Measurements from ENCODE around the gene EPG5.
A peak's percentile ranks its signal among the peaks of the same experiment; 100 is the strongest.

EPG5 gene, protein sequence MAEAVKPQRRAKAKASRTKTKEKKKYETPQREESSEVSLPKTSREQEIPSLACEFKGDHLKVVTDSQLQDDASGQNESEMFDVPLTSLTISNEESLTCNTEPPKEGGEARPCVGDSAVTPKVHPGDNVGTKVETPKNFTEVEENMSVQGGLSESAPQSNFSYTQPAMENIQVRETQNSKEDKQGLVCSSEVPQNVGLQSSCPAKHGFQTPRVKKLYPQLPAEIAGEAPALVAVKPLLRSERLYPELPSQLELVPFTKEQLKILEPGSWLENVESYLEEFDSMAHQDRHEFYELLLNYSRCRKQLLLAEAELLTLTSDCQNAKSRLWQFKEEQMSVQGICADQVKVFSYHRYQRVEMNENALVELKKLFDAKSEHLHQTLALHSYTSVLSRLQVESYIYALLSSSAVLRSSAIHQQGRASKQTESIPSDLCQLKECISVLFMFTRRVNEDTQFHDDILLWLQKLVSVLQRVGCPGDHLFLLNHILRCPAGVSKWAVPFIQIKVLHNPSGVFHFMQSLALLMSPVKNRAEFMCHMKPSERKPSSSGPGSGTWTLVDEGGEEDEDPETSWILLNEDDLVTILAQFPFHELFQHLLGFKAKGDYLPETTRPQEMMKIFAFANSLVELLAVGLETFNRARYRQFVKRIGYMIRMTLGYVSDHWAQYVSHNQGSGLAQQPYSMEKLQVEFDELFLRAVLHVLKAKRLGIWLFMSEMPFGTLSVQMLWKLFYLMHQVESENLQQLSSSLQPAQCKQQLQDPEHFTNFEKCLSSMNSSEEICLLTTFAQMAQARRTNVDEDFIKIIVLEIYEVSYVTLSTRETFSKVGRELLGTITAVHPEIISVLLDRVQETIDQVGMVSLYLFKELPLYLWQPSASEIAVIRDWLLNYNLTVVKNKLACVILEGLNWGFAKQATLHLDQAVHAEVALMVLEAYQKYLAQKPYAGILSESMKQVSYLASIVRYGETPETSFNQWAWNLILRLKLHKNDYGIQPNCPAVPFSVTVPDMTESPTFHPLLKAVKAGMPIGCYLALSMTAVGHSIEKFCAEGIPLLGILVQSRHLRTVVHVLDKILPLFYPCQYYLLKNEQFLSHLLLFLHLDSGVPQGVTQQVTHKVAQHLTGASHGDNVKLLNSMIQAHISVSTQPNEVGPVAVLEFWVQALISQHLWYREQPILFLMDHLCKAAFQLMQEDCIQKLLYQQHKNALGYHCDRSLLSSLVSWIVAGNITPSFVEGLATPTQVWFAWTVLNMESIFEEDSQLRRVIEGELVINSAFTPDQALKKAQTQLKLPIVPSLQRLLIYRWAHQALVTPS (N-terminal part only)

DNA sequence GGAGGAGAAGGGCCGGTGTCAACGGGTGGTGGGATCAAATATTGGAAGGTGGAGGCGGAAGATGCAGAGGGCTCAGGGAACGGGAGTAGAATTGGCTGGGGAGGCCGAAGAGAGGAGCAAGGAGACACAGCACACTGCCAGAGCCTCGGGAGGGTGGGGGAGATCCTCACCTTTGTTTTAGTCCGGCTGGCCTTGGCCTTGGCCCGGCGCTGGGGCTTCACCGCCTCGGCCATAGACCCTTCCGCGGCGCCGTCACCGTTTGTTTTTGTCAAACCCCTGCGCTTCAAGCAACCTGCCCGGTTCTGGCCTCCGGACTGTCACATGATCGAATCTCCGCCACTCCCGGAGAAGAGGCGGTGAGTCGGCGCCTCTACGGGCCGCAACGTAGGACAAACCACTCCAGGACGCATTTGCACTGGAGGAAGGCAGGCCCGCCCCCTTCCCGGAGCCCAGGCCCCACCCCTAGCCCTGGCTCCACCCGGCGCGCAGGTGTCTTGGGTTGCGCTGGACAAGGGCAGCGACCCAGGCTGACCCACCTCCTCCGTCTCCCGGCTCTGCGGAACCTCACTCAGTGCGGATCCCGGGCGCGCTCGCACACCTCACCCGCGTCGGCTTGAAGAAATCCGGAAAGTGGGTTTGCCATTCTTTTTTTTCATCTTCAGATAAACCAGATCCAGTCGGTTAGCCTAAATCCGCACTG is at the start of gene EPG5:
Gene EPG5 (minus strand): TSS at position 323 of the 700 bp plus-strand sequence. CDS start 90 bp downstream, at position 233.
- peak; percentile 93 for DNase-seq (ENCODE audit: low read depth)

DNA sequence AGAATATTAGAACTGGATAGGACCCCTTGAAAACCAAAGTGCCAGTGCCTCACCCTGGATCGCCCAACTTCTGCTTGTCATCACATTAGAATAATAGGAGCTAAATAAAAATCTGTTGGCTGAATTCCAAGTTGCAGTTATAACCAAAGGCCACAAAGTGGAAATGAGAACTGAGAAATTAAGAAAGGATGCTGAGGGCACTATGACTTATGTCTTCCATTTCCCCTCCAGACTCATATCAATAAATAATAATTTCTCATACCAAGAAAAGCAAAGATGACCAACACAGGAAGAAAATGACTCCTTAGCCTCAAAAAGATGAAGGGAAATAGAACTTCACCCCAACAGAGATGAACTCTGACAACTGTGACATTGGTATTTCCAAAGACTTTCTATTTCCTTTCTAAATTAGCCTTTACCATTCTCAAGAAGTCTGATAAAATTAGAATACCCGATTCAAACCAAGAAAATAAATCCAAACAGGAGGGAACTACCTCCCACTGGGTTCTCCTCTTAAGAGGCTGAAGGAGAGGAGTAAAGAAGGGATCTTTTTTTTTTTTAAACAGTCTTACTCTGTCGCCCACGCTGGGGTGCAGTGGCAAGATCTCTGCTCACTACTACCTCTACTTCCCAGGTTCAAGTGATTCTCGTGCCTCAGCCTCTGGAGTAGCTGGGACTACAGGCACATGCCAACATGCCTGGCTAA is 46.5 kb upstream of the EPG5 start:
- DNase-seq (ENCODE audit: low read depth): peak; percentile 2

DNA sequence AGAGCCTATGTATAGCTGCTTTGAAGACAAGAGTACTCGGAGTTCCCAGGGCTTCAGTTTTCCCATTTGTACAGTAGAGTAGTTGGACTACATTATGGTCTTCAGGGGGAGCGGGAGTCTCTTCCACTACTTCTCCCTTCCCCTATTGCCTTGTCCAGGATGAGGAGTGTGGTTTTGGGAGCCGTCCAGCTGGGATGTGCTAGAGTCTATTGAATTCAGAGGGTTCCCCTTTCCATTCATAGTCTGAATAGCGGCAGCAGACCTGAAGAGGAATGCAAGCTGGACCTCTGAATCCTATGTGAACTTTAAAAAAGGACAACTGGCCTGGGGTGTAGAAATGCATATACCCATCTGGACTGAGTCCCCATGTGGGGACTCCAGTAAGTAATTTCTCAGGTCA is 43.5 kb upstream of the EPG5 start:
- DNase-seq (ENCODE audit: low read depth): no peak

DNA sequence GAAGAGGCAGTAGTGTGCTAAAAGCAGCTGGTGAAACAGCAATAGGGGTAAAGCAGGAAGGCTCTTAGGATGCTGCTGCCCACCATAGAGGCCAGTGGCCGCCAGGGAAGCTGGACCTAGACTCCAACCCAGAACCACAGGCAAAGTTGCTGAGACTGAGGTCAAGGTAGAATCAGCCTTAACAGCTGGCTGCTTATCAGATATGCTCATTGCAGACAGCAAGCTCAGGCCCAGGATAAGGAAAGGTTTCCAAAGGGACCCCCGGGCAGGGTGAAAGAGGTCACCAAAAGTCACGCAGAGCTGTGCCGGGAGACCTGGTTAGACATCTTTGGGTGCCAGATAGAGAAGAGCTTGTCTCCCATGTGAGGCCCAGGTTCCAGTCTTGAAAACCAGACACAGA is 42.9 kb upstream of the EPG5 start:
- no peak for DNase-seq (ENCODE audit: low read depth)

DNA sequence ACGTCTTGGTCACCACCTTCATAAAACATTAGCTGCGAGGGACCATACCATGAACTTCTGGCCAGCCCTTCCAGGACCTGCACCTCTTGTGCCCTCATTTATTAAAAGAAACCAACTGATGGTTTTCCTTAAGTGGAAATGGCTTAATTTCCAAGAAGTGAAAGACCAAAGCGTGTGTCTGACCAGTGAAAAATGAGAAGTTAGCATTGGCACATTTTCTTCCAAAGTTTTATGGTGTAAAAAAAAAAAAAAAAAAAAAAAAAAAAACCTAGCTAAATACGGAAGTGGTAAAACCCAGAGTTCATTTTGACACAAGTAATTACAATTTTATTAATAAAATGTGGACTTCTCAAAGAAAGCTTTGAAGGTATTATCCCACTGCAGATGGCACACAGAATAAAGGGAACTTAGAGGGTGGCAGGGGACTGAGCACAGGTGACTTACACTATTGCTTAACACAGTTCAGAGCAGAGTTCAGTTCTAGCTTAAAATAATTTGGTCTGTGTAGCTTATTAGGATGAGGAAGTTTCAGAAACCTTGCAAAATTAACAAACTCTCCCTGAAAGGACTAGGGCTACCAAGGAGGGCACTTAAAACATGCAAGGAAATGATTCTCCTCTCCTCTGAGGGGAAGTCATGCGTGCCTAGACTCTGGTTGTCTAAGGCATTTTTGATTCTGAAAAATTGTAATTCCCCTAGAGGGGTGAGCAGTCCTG is 42.2 kb upstream of the EPG5 start:
- no peak for DNase-seq (ENCODE audit: low read depth)

DNA sequence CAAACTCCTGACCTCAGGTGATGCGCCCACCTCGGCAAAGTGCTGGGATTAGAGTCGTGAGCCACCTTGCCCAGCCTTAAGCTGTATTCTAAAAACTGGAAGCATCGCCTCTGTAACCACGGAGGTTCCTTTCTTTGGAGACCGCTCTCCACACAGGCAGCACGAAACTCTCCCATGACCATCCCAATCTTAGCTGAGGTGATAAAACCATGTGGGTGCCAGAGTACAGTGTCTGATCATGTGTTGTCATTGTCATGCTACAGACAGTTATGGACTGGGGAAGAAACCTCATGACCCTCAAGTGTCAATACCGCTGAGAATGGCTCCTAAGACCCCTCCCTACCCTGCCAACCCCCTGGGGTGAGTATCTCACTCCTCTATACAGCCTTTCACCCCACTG is 41.4 kb upstream of the EPG5 start:
- no peak for DNase-seq (ENCODE audit: low read depth)

DNA sequence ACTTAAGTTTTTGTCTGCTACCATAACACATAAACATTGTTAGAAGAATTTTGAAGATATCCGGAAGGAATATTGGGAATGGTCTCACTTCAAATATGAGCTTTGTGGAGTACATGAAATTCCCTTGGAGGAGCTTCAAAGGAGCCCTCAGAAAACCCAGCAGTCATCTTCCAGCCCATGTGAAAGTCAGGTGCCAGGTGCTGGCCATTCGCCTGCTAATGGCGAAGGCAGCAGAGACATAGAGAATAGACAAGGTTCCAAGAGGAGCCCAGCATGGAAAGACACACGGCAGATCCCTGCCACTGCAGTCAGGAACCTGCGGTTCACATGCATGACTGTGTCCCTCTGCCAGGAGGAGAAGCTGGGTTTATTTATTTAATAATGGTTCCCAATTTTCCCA is 40.0 kb upstream of the EPG5 start:
- DNase-seq (ENCODE audit: low read depth): no peak

DNA sequence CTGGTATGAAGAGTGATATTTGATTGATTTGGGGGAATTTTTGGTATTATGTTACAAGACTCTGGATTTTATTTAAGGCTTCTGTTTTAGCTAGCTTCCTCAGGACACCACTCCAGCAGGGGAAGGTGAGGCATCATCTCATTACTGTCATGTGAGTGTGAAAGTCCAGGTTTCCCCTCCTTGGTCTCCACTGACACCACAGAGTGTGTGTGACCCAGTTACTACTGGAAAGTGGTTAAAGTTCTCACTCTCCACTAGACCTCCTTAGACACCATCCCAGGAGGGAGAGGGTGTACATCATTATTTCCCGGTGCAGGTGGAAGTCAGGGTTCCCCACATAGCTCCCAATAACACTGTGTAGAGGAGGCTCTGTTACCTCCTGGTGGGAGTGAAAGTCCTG is 35.8 kb upstream of the EPG5 start:
- DNase-seq (ENCODE audit: low read depth): no peak

DNA sequence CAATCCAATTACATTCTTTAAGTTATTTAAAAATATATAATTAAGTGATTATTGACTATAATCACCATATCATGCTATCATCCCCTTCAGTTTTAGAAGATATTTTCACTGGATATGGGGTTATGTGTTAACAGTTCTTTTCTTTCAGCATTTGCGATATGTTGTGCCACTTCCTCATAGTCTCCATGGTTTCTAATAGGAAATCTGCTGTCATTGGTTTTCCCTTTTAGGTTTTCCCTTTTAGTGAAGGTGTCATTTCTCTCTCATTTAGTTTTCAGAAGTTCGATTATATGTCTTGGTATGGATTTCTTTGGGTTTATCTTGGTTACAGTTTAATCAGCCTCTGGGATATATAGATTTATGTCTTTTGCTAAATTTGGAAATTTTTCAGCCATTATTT is 34.8 kb upstream of the EPG5 start:
- DNase-seq (ENCODE audit: low read depth): no peak

DNA sequence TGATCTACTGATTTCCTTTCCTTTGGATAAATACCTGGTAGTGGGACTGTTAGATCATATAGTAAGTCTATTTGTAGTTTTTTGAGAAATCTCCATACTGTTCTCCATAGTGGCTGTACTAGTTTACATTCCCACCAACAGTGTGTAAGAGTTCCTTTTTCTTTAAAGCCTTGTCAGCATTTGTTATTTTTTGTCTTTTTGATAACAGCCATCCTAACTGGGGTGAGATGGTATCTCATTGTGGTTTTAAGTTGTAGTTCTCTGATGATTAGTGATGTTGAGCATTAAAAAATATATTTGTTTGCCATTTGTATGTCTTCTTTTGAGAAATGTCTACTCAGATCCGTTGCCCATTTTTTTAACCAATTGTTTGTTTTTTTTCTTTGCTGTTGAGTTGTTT is 33.9 kb upstream of the EPG5 start:
- DNase-seq (ENCODE audit: low read depth): no peak

DNA sequence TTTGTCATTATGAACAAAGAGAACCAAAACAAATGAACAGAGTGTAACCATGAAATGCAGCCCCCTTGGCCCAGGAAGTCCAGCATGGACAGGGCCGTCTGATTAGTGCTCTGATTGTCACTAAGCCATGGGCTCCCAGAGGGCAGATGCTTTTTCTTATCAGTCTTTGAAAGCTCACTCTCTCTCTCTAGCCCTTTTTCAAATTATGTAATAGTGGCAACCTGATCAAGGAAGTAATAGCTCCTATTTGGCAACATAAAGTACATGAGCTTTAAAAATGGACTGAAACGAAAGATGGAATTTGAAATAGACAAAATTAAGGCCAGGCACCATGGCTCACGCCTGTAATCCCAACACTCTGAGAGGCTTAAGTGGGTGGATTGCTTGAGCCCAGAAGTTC is 32.4 kb upstream of the EPG5 start:
- no peak for DNase-seq (ENCODE audit: low read depth)

DNA sequence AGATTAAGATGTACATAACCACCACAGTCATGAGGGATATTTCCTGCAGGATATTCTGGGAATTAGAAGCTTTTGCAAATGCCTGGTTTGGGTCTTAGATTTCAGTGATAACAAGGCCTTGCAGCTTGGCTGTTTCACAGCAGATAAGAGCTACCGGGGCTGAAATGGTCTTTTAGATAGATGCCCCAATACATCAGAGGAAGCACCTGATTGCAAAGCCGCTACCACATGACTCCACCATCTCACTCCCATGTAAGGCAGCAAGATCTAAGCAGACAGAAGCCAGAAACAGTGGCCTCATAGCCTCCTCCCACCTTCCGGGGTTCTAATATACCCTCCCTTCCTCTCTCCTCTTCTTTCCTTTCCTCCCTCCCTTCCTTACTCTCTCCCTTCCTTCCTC is 31.1 kb upstream of the EPG5 start:
- DNase-seq (ENCODE audit: low read depth): no peak

DNA sequence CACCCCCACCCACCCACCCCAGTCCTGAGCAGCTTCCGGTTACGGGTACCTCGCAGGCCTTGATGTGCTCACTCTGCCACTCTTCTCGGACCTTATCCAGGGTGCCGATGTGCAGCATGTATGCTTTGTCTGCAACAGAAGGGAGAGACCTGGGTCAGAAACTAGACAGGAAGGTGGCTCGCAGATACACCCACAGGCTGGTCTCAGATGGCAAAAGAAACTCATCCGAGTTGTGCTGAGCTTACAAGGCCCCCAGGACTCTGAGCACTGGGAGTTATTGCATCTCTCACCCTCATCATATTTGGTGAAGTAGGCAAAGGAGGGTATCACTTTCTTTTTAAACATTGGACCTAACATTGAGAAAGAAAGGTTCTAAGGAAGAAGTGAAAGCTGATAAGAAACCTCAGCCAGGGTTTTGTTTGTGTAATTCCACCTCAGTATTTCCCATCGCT is 30.6 kb upstream of the EPG5 start:
- no peak for DNase-seq (ENCODE audit: low read depth)

DNA sequence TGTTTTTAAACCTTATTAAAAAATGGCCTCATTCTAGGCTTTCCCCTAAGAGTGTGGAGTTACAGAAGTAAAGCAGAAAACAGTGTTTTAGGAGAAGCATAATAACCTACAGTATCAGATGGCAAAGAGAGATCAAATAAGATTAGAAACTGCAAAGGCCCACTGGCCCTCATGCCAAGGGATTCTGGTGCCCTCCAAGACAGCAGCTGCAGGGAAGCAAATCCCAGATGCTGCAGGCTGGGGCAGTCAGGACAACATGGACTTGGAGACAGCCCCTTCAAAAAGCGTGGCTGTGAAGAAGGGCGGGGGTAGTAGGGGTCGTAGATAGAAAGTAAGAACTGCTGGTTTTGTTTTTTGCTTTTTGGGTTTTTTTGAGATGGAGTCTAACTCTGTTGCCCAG is 28.3 kb upstream of the EPG5 start:
- no peak for DNase-seq (ENCODE audit: low read depth)

DNA sequence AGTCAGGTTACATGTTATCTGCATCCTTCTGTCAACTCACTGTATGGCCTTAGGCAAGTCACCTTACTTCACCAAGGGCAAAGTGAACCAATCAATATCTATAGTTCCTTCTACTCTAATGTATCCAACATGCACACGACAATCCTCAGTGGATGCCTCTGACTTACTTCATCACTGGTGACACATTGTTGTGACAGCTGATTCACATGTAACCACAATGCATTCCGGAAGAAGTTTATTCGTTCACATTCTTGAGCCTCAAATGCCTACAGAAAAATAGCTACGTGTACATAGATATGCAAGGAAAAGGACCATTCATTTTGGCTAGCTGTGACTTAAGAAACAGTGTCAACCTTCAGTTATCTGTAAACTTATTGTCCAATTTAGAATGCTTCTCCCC is 26.3 kb upstream of the EPG5 start:
- peak; percentile 95 for DNase-seq (ENCODE audit: low read depth)

DNA sequence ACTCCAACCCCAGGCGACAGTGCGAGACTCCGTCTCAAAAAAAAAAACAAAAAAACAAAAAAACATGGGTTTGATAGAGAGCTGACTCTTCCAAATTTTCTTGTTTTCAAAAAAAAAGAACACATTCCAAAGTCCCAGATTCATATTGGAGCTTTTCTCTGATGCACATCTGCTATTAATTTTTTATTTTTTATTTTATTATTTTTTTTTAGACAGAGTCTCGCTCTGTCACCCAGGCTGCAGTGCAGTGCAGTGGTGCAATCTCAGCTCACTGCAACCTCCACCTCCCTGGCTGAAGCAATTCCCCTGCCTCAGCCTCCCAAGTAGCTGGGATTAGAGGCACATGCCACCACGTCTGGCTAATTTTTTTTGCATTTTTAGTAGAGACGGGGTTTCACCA is 25.4 kb upstream of the EPG5 start:
- DNase-seq (ENCODE audit: low read depth): peak; percentile 35

DNA sequence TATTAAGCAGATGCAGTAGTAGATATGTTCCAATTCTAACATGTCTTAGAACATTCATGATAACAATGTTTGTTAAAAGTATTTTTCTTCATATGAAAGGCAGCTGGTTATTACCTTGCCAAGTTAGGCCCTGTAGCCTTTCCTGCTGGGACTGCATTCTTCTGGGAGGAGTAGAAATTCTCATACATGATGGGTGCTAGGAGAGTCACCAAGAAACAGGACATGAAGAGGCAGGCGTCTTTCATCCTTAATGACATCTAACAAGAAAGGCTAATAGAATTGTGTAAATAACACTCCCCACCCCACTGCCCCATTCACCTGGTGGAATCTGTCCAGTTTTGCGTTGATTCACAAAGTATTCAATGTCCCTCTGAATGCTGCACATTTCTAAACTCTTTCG is 24.7 kb upstream of the EPG5 start:
- no peak for DNase-seq (ENCODE audit: low read depth)

DNA sequence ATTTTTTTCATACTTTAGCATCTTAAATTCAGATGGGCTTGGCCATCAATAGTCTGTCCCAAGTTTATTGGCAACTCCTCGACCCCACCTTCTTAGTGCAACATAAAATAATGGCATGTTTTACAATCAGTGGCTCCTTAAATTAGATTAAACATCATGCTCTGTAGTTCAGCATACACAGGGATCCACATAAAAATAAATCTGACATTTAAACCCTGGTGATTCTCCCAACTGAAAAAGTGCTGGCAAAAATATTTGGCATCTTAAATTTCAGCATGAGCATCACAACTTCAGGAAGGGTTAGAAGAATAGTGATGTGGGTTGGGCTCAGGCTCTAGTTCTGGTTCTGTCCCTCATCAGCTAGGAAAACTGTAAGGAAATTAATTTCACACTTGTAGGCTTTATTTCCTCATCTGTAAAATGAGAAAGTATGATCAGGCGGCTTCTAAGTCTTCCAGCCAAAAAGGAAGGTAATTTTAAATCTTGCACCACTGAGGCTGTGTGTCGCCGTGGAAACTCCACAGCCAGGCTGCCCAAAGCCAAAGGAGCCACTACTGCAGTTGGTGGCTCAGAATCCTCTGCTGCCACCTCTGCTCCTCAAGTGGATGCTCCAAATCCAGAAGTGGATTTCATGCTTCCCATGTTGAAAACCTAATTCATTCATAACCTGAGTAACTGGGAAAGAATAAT is 17.6 kb upstream of the EPG5 start:
- no peak for DNase-seq (ENCODE audit: low read depth)

DNA sequence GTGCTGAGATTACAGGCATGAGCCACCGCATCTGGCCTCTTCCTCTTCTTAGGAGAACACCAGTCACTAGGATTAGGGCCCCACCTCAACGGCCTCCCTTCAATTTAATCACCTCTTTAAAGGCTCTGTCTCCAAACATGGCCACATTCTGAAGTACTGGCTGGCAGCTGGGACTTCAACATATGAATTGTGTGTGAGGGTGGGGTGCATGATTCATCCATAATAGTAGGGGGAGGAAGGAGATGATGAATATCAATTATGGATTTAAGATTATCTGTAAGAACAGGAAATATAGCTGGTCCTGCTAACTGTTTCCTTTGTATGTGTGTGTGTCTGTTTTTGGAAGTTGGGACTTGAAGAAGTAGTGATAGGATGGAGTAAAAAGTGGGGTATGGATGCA is 14.7 kb upstream of the EPG5 start:
- DNase-seq (ENCODE audit: low read depth): no peak

DNA sequence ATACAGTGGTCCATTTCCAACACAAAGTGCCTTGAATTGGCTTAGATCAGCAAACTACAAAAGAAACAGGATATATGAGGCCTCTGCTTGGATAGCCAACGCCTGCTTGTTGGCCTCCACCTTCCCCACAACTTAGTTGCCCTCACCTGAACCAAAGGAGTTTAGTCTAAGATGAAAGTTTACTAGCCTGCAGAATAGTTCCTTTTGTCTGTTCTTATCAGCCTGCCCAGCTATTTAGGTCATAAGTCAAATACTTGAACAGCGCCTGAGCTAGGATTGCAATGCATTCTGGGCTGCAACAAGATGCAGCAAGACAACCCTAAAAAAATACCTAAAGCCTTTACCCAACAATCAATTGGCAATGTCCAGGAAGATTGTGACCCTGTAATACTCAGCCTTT is 13.1 kb upstream of the EPG5 start:
- no peak for DNase-seq (ENCODE audit: low read depth)

Measured in EH (cell line).